Regular cardiac myocyte (primary cell): Measurements from ENCODE around the gene MNT. TPM values are rescaled to one million over a fixed set of nuclear protein-coding genes. Genes with fewer than 3 reads are reported as not detected.

Source experiments
- total RNA-seq: library from RNA; depleted of rRNA; stranded (reverse); fragments of >200 nt; gene quantifications from 2 replicates; pipeline ENCODE4 v1.2.3, GENCODE V29; 2014

Gene MNT
- 5.8 and 7.6 TPM in 2 replicates for total RNA-seq

GRCh38 chr17:2400877-2401425 is at the start of gene MNT:
Gene MNT (minus strand): TSS chr17:2401060. CDS start chr17:2400712, 348 bp downstream.

GRCh38 chr17:2336852-2337543 is 63.9 kb downstream of the MNT start, which contains the start of gene SGSM2:
Gene SGSM2 (plus strand): TSS chr17:2337501. CDS start chr17:2337689, 188 bp downstream.

GRCh38 chr17:2336215-2336851 is 64.5 kb downstream of the MNT start, which contains the start of gene TSR1:
Gene TSR1 (minus strand): TSS chr17:2336457. CDS start chr17:2336427, 30 bp downstream.

Other genes with a start within 250 kb of the MNT start
- gene SMG6, start 97.3 kb downstream of the MNT start, total RNA-seq: 27.0 and 37.5 TPM in 2 replicates
- 12.7 and 19.7 TPM in 2 replicates for gene SRR, start 97.1 kb downstream of the MNT start, total RNA-seq
- gene TSR1, start 64.6 kb downstream of the MNT start, total RNA-seq: 66.0 and 100 TPM in 2 replicates
- 22.8 and 39.2 TPM in 2 replicates for gene SGSM2, start 63.6 kb downstream of the MNT start, total RNA-seq
- gene METTL16, start 110.8 kb upstream of the MNT start, total RNA-seq: 15.5 and 15.8 TPM in 2 replicates
- 84.4 and 85.7 TPM in 2 replicates for gene PAFAH1B1, start 192.6 kb upstream of the MNT start, total RNA-seq